Epidermal melanocyte (primary cell): Measurements from ENCODE around the gene RAB27B.

ENCODE experiments used
- DNase-seq: peaks from one replicate; pipeline ENCODE4 v3.0.0; 2011; ENCODE audit warnings: low spot score; ENCODE audit not compliant: insufficient read length

Gene RAB27B

DNA sequence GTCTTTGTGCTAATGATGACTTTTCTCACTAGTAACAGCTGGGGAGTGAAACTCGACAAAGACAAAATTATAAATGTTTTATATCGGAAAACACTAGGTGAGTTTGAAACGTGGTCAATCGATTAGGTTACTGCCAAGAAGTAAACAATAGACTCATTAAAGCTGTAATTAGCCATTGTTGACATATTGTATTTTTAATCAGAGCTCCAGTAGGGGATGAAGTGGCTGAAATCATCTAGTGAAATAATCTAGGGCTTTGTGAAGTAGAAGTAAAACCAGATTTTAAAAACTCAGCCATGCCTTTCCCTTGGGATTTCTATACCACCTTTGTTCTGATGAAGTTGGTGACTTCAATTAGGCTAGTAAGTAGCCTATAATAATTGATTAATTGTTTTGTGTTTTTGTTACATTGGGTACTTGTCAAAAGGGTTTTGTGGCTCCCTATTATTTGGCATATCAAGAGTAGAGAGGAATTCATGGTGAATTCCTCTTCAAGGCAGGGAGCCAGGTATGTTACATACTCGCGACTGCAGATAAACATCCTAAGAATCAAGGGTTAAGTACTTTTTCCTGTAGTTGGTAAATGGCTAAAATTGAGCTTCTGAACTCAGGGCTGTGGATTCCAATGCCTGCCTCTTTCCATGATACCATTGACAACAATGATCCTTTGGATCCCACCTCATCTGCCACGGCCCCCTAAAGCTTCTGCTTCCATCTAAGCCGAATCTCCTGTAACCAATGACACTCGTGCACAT lies 31.6 kb downstream of the RAB27B start:
- no peak for DNase-seq

- no peak for DNase-seq
Measured at GRCh38 chr18:54860941-54861340, 32.7 kb downstream of the RAB27B start.

GRCh38 chr18:54867131-54867530 lies 38.9 kb downstream of the RAB27B start:
- no peak for DNase-seq

DNA sequence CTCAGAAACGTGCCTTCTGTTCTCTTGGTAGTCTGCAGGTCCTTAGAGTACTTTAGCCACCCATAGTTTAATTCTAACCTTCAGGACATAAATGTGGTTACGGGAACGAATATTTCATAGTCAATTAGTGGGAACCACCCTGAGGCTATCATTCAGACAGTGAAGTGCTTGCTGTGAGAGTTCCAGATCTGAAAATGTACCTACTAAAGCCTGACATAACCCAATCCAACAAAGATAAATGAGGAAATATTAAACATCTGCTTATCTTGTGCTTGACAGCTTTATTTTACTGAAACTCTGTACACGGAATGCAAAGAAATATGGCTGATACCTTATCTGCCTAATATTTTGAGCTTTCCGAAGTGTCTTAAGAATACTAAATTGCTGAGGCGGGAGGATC lies 43.0 kb downstream of the RAB27B start:
- DNase-seq: no peak

DNA sequence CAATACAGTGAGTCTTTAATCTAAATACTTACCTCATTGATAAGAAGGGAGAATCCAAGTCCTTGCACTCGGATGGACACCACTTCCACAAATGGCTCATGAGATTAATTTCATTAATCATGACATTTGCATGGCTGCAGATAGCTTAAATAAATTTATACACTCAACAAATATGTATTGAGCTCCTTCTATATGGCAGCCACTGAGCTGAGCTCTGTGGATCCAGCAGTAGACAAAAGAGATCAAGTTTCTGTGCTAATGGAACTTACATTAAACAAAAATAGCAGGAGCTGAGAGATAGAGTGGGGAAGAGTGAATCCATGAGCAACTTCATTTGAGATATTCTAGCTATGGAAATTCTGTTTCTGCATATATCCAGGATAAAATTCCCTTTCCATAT lies 44.4 kb downstream of the RAB27B start:
- no peak for DNase-seq

DNA sequence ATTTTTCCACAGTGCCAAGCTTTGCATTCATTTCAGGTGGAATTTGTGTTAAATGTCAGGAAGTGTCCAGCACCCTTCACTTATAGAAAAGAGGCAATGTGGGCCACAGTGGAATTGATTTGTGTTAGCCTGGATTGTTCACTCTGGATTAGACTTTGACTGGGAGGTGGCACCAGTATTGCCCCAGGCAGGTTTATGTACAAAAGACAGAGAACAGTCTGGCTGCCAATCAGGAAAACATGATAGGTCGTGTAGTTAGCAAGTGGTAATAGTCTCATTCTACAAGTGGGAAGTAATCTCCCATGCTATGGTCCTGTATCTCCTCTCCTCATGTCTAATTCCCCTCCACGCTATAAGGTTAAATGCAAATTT lies 45.6 kb downstream of the RAB27B start:
- DNase-seq: no peak

DNA sequence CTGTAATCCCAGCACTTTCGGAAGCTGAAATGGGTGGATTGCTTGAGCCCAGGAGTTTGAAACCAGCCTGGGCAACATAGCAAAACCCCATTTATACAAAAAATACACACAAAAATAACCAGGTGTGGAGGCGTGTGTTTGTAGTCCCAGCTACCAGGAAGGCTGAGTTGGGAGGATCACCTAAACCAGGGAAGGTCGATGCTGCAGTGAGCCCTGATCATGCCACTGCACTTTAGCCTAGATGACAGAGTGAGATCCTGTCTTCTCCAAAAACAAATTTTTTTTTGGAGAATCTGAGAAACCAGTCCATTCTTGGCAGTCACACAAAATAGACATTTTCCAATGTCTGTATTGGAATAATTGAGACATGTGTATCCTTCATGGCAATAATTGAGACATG lies 46.8 kb downstream of the RAB27B start:
- no peak for DNase-seq

DNA sequence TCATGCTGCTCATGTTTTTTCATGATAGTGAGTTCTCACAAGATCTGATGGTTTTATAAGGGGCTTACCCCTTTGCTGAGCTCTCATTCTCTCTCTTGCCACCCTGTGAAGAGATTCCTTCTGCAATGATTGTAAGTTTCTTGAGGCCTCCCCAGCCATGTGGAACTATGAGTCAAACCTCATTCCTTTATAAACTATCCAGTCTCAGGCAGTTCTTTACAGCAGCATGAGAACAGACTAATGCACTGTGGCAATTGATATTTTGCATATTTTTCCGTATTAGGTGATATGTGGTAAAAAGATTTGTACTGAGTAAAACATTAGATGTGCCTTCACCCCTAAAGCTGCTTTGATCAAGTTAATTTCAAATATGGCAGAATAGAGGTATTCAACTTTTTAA lies 48.8 kb downstream of the RAB27B start:
- no peak for DNase-seq

GRCh38 chr18:54878159-54878622 lies 49.9 kb downstream of the RAB27B start:
- DNase-seq: no peak

GRCh38 chr18:54878659-54879358 lies 50.5 kb downstream of the RAB27B start:
- no peak for DNase-seq

- DNase-seq: no peak
Measured at GRCh38 chr18:54879691-54880090, 51.4 kb downstream of the RAB27B start.

DNA sequence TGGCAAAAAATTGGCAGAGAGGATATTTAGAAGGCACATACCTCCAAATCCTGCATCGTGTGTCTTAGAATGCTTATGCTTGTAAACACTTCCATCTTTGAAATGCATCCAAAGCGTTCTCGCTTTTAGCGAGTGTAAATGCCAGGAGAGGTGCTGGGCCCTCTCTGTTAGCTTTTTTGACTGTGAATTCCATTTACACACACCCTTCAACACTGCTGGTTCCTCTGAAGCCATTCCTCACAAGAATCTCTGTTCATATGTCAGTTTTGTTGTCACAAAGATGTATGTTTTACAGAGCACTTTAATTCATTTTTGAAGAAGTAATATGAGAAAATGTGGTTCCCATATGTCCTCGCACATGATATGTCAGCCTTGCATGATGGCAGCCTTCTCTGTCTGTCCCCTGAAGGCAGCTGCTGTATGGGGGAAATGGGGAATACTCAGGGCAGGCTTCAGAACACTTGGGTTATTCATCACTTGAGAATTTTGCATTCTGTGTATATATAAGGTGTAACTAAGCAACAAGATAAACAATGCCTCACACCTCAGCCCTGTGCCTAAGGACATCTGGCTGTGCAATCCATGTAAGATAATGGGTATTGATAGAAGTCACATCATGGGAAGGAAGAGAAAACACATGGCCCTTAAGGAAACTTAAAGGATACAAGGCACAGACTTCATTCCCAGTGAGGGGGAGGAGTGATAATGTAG lies 52.3 kb downstream of the RAB27B start:
- no peak for DNase-seq

DNA sequence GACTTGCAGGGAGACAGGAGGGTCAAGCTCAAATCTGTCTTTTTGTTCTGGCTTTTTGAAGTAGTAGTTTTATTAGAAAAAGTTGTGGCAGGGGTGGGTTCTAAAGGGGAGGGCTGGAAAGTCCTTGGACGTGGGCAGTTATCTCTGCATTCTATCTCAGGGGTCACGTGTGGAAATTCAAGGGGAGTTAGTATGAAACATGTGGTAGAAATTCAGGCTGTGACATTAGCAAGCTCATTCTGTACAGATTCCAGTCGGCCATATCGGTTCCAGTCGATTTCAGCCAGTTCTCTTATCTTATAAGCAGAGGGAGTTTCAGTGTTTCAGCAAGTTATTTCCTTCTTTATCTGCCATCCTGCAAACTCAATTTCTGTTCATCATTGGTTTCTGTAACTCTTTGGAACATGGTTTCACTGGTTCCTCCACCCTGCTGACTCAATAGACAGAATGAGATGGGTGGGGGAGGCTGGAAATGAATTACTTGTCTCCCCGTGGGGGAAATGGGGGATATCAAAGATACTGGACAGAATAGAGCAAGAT lies 53.0 kb downstream of the RAB27B start:
- no peak for DNase-seq

- no peak for DNase-seq
Measured at GRCh38 chr18:54882318-54882717, 54.0 kb downstream of the RAB27B start.

DNA sequence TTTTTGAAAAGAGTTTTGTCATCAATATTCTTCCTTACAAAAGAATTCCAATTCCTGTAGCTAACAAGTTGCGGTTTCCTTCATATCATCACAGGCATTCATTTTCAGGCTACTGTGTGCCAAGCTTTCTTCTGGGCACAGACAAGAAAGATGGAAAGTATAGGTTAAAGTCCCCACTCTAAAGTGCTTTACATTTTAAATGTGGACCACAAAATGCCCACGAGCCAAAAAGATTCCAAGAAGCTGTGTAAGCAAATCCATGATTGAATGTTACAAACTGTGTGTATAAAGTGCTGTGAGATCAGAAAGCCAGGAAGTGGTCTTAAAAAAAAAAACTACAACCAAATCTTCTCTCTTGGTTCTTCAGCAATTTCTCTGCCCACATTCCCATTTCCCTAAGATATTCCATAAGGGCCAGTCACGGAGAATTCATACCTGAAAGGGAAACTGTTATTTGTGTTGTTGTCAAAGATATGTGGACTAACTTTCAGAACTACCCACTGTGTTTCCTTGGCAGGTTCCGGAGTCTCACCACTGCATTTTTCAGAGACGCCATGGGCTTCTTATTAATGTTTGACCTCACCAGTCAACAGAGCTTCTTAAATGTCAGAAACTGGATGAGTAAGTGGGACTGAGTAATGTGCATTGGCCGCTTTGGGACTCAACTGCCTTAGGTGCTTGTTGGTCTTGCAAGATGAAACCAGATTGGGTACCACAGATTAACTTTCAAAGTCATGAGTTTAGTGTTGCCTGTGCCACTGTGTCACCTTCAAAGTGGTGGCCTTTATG lies 55.7 kb downstream of the RAB27B start:
- DNase-seq: no peak

GRCh38 chr18:54888378-54888777 lies 60.1 kb downstream of the RAB27B start:
- DNase-seq: no peak

DNA sequence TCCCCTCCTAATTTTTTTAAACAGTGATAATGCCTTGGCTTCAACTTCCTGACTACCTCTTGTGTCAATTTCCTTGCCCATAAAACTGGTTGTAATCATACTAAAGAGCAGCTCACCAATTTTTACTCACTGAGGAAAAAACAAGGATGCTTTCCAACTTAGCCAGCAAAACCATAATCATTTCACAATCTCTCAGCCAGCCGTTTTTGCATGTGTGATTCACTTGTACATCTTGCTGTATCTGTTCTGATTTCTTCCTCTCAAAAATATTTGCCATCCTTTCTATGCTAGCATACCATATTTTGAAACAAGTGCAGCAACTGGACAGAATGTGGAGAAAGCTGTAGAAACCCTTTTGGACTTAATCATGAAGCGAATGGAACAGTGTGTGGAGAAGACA lies 60.7 kb downstream of the RAB27B start:
- no peak for DNase-seq

DNA sequence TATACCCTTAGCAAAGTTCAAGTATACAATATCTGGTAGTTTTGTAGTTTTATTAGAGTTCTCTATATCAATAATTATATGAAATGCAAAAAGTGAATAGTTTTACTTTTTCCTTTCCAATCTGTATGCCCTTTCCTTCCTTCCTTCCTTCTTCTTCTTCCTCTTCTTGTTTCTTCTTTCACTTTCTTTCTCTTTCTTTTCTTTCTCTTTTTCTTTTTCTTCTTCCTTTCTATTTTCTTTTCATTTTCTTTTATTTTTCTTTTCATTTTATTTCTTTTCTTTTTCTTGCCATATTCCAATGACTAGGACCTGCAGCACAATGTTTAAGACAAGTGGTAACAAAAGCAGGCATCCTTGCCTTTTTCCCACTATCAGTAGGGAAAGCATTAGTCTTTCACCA lies 71.2 kb downstream of the RAB27B start:
- DNase-seq: no peak

- no peak for DNase-seq
Measured at GRCh38 chr18:54900290-54900689, 72.0 kb downstream of the RAB27B start.

GRCh38 chr18:54904581-54904980 lies 76.3 kb downstream of the RAB27B start:
- DNase-seq: no peak

DNA sequence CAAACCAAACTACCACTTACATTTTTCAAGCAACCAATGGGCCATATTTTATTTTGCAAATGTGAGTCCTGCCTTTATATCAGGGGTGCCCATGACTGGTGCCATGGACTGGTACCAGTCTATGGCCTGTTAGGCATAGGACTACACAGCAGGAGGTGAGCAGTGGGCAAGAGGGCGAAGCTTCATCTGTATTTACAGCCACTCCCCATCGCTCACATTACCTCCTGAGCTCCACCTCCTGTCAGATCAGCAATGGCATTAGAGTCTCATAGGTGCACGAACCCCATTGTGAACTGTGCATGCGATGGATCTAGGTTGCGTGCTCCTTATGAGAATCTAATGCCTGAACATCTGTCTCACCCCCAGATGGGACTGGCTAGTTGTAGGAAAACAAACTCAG lies 77.4 kb downstream of the RAB27B start:
- DNase-seq: no peak
